Stromal cell of bone marrow (primary cell): ENCODE measurements around the gene ARVCF.

Source experiments
- DNase-seq: peaks from one replicate; pipeline ENCODE4 v3.0.0-alpha.2; 2012; ENCODE audit warnings: low read depth

Gene ARVCF

GRCh38 chr22:19986410-19987341 lies 29.9 kb downstream of the ARVCF start:
- peak; percentile 43 for DNase-seq

GRCh38 chr22:19986011-19986409 lies 30.6 kb downstream of the ARVCF start:
- DNase-seq, result no peak

GRCh38 chr22:19984851-19985811 lies 31.5 kb downstream of the ARVCF start:
- DNase-seq, result no peak

- DNase-seq, result peak; percentile 22
Observed at GRCh38 chr22:19984201-19984753, 32.3 kb downstream of the ARVCF start.

GRCh38 chr22:19983741-19984140 lies 32.9 kb downstream of the ARVCF start:
- DNase-seq, result no peak

GRCh38 chr22:19982991-19983578 lies 33.5 kb downstream of the ARVCF start:
- DNase-seq, result no peak

GRCh38 chr22:19981961-19982920 lies 34.4 kb downstream of the ARVCF start:
- no peak for DNase-seq

- no peak for DNase-seq
Observed at GRCh38 chr22:19981171-19981960, 35.3 kb downstream of the ARVCF start.

GRCh38 chr22:19980766-19981165 lies 35.9 kb downstream of the ARVCF start:
- DNase-seq, result no peak

- no peak for DNase-seq
Observed at GRCh38 chr22:19979712-19980493, 36.7 kb downstream of the ARVCF start.

- DNase-seq, result no peak
Observed at GRCh38 chr22:19978748-19979147, 37.9 kb downstream of the ARVCF start.

GRCh38 chr22:19977296-19978243 lies 39.1 kb downstream of the ARVCF start:
- DNase-seq, result no peak

GRCh38 chr22:19976671-19977070 lies 40.0 kb downstream of the ARVCF start:
- no peak for DNase-seq

- DNase-seq, result no peak
Observed at GRCh38 chr22:19975707-19976035, 41.0 kb downstream of the ARVCF start.

- DNase-seq, result no peak
Observed at GRCh38 chr22:19974935-19975706, 41.5 kb downstream of the ARVCF start.

GRCh38 chr22:19974268-19974861 lies 42.3 kb downstream of the ARVCF start:
- DNase-seq, result no peak
